Keratinocyte (primary cell): Measurements from ENCODE around the gene PHLDB3.

Experiments used
- EZH2 ChIP-seq: IDR thresholded peaks from one replicate; pipeline ENCODE4 v1.6.1; 2012; ENCODE audit warnings: inconsistent platforms, mild to moderate bottlenecking, low read length, moderate library complexity
- TF ChIP-seq, protein P1 (sequence below), 3 experiments: IDR thresholded peaks in 1 of 3; conservative IDR thresholded peaks in 1 of 3; optimal IDR thresholded peaks in 1 of 3; 2 replicates in 2 of 3; 3 replicates in 1 of 3; pipeline versions ENCODE3 to v1.5.1; 2011; ENCODE audit warnings: low read length in 3 of 3, mild to moderate bottlenecking in 3 of 3, moderate library complexity in 2 of 3, control low read depth in 1 of 3, inconsistent platforms in 1 of 3; ENCODE audit not compliant: insufficient read depth in 2 of 3; ENCODE audit errors: extremely low read depth in 1 of 3

DNA sequence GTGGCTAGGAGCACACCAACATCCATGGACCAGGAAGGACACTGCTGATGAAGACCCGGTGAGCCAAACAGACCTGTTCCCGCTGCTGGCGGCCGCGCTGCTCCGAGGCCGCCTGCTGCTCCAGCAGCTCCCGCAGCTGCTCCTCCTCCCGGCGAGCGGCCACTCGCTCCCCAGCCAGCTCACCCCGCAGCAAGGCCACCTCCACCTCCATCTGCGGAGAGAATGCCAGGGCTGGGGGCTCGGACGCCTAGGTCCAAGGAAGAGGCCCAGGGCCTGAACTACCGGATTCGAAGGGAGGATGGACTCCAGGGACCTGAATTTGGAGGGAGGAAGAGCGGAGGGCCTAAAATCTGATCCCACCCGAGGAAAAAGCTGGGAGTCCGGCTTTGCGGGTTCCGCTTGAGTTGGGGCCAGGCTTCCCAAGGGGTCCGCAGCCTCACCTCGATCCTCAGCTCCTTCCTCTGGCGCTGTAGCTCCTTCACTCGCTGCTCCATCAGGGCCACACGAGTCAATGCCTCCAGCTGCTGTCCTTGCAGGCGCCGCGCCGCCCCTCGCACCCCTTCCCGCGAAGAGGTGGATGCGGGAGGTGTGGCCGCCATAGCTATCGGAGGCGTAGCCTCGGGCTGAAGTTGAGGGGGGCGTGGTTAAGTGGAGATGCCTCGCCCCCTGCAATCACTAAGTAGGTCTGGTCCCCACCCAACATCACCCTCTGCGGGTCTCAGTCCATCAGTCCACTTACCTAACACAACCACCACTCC lies 2.7 kb downstream of the PHLDB3 start:
- TF ChIP-seq EZH2 = no peak
- TF ChIP-seq, protein P1, sequence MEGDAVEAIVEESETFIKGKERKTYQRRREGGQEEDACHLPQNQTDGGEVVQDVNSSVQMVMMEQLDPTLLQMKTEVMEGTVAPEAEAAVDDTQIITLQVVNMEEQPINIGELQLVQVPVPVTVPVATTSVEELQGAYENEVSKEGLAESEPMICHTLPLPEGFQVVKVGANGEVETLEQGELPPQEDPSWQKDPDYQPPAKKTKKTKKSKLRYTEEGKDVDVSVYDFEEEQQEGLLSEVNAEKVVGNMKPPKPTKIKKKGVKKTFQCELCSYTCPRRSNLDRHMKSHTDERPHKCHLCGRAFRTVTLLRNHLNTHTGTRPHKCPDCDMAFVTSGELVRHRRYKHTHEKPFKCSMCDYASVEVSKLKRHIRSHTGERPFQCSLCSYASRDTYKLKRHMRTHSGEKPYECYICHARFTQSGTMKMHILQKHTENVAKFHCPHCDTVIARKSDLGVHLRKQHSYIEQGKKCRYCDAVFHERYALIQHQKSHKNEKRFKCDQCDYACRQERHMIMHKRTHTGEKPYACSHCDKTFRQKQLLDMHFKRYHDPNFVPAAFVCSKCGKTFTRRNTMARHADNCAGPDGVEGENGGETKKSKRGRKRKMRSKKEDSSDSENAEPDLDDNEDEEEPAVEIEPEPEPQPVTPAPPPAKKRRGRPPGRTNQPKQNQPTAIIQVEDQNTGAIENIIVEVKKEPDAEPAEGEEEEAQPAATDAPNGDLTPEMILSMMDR (optimal IDR thresholded peaks at IDR 0.05 in 1 of 3, IDR thresholded peaks at IDR 0.05 in 1 of 3, conservative IDR thresholded peaks at IDR 0.05 in 1 of 3; ENCODE audit: extremely low read depth in 1 of 3, insufficient read depth in 2 of 3, low read length in 3 of 3) = no peak
